ENCODE measurements around the gene WFS1. TPM values are rescaled to one million over a fixed set of nuclear protein-coding genes. Genes with fewer than 3 reads are reported as not detected.

WFS1 gene
- total RNA-seq, 4 donors from 2014 or later, result 35.9 to 91.3 (median 38.2) TPM

- DNase-seq (ENCODE audit: low spot score) (no peak), ATAC-seq (ENCODE audit: low FRiP score) (no peak)
- TF ChIP-seq CTCF (IDR thresholded peaks at IDR 0.05), result no peak
These were observed 64.7 kb downstream of the WFS1 start for GRCh38 chr4:6334203-6334887.

GRCh38 chr4:6335040-6335590 lies 65.5 kb downstream of the WFS1 start:
- ATAC-seq (ENCODE audit: low FRiP score) (no peak), DNase-seq (ENCODE audit: low spot score) (no peak)
- no peak for TF ChIP-seq CTCF (IDR thresholded peaks at IDR 0.05)

- DNase-seq (ENCODE audit: low spot score) (no peak), ATAC-seq (ENCODE audit: low FRiP score) (no peak)
- TF ChIP-seq CTCF (IDR thresholded peaks at IDR 0.05), result no peak
These were observed 66.5 kb downstream of the WFS1 start for GRCh38 chr4:6336166-6336565.

DNA sequence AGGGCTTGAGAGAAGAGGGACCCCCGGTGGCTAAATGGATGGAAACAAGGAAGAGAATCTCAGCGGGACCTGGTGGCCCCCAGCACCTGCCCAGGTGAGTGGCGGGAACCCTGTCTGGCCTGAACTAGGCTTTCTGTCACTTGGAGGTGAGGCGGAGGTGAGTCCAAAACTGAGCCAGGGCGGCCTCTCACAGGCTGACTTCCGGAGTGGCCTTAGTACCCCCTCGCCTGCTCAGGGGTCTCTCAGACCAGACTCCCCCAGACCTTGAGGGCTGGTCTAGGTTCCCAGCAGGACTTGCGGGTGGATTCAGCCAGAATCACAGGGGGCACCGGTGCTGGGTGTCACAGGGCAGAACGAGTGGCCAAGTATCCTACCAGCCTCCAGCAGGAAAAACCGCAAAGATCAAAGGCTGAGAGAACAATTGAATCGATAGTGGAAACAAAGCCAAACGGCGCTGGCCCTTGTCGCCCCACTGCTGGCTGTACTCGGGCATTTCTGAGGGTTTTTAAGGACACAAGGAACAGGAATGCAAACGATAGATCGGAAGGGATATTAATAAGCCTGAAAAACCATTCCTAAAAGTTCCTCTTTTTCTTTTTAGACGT lies 67.8 kb downstream of the WFS1 start:
- no peak for TF ChIP-seq CTCF (IDR thresholded peaks at IDR 0.05)
- no peak for DNase-seq (ENCODE audit: low spot score)
- no peak for ATAC-seq (ENCODE audit: low FRiP score)

DNA sequence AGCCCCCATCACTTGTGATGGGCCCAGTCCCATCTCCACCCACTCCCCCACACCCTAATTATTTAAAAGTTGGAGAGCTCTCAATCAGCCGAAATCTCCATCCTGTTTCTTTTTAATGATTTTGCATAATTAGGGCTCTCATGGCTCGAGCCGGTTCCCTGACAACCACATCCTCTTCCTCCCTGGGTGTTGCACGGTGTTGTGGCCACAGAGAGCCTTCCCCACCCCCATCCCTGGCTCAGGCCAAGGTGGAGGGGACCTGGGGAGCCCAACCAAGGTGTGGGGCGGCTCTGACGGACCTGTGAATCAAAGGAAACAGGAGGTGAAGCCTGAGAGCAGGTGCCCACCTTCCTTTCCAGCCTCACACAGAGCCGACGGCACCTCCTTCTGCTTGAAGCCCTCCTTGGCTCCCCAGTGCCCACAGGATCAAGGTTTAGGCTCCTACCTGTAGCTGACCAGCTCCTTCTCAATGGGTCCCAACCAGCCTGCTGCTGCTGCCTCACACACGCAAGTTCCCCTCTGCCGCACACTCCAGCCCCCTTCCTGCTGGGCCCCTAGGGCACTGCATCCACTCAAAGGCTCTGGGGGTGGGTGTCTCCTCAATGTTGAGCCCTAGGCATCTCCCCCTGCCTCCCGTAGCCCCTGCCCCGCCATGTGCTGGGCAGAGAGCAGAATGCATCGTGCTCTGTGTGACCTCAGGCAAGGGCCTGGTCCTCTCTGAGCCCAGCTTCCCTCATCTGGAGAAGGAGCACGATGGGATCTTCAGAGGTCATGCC lies 68.7 kb downstream of the WFS1 start:
- no peak for DNase-seq (ENCODE audit: low spot score)
- no peak for TF ChIP-seq CTCF (IDR thresholded peaks at IDR 0.05)

DNA sequence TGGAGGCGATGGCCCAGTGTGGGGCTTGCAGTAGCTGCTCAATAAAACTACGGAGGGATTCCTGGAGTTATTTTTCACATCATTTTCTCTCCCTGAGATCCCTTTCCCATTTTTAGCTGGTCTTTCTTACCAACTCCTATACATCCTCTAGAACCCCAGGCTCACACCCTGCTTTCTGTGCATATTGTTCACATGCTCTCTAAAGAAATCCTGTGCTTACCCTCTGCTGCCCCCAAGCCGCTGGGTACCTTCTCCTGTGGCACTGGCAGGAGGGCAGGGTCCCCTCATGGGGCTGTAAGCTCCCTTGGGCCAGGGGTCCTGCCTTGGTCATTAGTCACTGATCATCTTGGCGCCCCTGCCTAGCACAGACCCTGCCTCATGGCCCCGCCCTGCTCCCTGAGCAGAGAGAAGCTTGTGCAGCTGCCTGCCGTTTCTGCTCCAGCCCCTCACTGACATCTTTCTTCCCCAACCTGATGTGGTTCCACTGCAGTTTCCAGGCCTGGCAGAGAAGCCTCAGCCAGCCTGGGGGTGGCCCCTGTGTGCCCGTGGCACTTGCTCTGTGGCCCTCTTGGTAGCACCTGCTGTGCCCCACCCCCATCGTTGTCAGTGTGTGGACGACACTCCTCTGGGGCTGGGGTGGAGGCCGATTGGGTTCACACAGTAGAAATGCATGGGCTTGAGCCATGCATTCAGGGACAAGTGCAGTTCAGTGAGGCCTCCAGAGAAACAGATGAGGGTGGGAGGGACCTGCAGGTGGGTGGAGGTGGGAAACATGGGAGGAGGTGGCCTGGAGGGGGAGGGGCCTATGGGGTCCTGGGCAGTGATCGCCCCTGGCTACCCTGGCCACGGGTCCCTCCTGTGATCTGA lies 69.5 kb downstream of the WFS1 start:
- DNase-seq (ENCODE audit: low spot score) (no peak), ATAC-seq (ENCODE audit: low FRiP score) (no peak)
- TF ChIP-seq CTCF (IDR thresholded peaks at IDR 0.05), result no peak

More for the DNA sequence above, 68.7 kb downstream of the WFS1 start:
- ATAC-seq (ENCODE audit: low FRiP score), result no peak

Data from omental fat pad (tissue), 4 donors.